Activated CD8-positive, alpha-beta T cell treated with anti-CD3 and anti-CD28 coated beads for 36 hours (primary cell): Measurements from ENCODE around the gene METTL4. TPM values are rescaled to one million over a fixed set of nuclear protein-coding genes. Genes with fewer than 3 reads are reported as not detected.

ENCODE experiments used
- ATAC-seq: fragments of 200-7000 bp; cut with Tn5 transposase; one replicate; pipeline ENCODE4 v1.10.0; 2021; ENCODE audit warnings: mild to moderate bottlenecking, moderate library complexity
- CTCF ChIA-PET: fragments of 350-600 bp; sonication (Branson Sonifier 250); formaldehyde crosslinking; loops from one replicate; lab custom pipeline; 2021; ENCODE audit warnings: antibody characterized with exemption; lab: Charles Lee
- POLR2A ChIA-PET: fragments of 350-600 bp; sonication (Branson Sonifier 250); formaldehyde crosslinking; loops from one replicate; lab custom pipeline; 2021; ENCODE audit warnings: antibody characterized with exemption; lab: Charles Lee
- DNase-seq: peaks from one replicate; pipeline ENCODE4 v3.0.0-alpha.2; 2020
- H3K27ac Mint-ChIP-seq: one replicate; pipeline ENCODE4 v1.8.0; 2021; ENCODE audit warnings: mild to moderate bottlenecking, mixed read lengths
- H3K27me3 Mint-ChIP-seq: one replicate; pipeline ENCODE4 v1.8.0; 2021; ENCODE audit warnings: mixed read lengths
- H3K36me3 Mint-ChIP-seq: one replicate; pipeline ENCODE4 v1.8.0; 2021; ENCODE audit warnings: low read depth, mixed read lengths
- H3K4me1 Mint-ChIP-seq: one replicate; pipeline ENCODE4 v1.8.0; 2021; ENCODE audit warnings: low read depth, mixed read lengths
- H3K4me3 Mint-ChIP-seq: one replicate; pipeline ENCODE4 v1.8.0; 2021; ENCODE audit warnings: mild to moderate bottlenecking, moderate library complexity, mixed read lengths
- H3K9me3 Mint-ChIP-seq: one replicate; pipeline ENCODE4 v1.8.0; 2021; ENCODE audit warnings: mixed read lengths
- intact Hi-C: fragments of 100-400 bp; cut with micrococcal nuclease; formaldehyde crosslinking; loops from one replicate; pipeline ENCODE4 v1.10.0; 2022
- total RNA-seq, 2 experiments: library from RNA; stranded (reverse); gene quantifications; one replicate each; pipeline ENCODE4 v1.2.3, GENCODE V29; 2021
- TF ChIP-seq, protein P1 (sequence below): fragments of 200-600 bp; IDR thresholded peaks from one replicate; pipeline ENCODE4 v1.8.0; 2022; ENCODE audit warnings: antibody characterized with exemption, mild to moderate bottlenecking

Gene METTL4
- total RNA-seq, 2 experiments from 2014 or later = 18.9 to 20.5 TPM

DNA sequence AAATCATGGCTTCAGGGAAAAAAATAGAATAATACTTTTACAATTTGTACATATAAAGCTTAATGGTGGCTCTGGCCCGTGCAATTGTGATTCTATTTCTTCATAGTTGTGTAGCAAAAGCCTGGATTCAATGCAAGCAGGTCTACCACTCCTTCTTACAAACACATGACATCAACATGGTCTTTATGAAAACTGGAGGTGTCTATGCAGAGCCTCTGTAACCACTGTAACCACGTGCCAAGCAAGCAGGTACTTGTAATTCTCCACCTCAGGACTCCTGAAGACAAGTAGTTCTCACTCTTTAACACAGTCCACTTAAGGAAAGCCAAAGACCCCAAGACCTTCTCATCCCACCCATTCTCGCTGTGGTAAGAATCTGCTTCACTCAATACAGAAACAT is 62.6 kb downstream of the METTL4 start:
- no peak for ATAC-seq
- Mint-ChIP-seq H3K27ac (no peak overlapping the region), H3K36me3 (no peaks in the 10 kb centered on the region), H3K4me3 (no peak overlapping the region), H3K4me1 (no peaks in the 10 kb centered on the region), H3K9me3 (no peaks in the 10 kb centered on the region), H3K27me3 (no peaks in the 10 kb centered on the region)
- no peak for DNase-seq
- ChIA-PET POLR2A (no interaction called here), CTCF (interaction anchor here (0.7 kb wide), 1 partner anchor 1514 kb away, joined by 3 read pairs; no protein-coding TSS in a partner anchor)
- TF ChIP-seq, protein P1, sequence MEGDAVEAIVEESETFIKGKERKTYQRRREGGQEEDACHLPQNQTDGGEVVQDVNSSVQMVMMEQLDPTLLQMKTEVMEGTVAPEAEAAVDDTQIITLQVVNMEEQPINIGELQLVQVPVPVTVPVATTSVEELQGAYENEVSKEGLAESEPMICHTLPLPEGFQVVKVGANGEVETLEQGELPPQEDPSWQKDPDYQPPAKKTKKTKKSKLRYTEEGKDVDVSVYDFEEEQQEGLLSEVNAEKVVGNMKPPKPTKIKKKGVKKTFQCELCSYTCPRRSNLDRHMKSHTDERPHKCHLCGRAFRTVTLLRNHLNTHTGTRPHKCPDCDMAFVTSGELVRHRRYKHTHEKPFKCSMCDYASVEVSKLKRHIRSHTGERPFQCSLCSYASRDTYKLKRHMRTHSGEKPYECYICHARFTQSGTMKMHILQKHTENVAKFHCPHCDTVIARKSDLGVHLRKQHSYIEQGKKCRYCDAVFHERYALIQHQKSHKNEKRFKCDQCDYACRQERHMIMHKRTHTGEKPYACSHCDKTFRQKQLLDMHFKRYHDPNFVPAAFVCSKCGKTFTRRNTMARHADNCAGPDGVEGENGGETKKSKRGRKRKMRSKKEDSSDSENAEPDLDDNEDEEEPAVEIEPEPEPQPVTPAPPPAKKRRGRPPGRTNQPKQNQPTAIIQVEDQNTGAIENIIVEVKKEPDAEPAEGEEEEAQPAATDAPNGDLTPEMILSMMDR = no peak
- intact Hi-C loops = no loop called here

DNA sequence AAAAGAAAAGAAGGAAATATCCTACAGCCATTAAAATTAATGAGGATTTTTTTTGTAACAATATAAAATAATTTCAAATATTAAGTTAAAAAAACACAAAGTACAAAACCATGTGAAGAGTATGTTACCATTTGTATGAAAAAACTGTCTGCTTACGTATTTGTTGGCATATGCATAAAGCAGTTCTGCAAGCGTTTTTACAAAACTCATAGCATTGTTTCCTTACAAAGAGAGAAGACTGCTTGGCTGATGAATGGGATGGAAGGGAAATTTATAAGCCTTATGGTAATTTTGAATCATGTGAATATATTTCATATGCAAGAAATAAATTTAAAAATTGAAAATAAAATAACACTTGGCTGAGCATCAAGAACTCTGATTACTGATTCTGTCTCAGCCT is 63.1 kb downstream of the METTL4 start:
- Mint-ChIP-seq H3K36me3 (no peaks in the 10 kb centered on the region), H3K4me3 (no peak overlapping the region), H3K27me3 (no peaks in the 10 kb centered on the region), H3K9me3 (no peaks in the 10 kb centered on the region), H3K4me1 (no peaks in the 10 kb centered on the region), H3K27ac (no peak overlapping the region)
- TF ChIP-seq, protein P1 = no peak
- DNase-seq = no peak
- POLR2A ChIA-PET = no interaction called here
- no peak for ATAC-seq
- intact Hi-C loops = no loop called here
- CTCF ChIA-PET = interaction anchor here (0.7 kb wide), 1 partner anchor 1514 kb away, joined by 3 read pairs; no protein-coding TSS in a partner anchor

DNA sequence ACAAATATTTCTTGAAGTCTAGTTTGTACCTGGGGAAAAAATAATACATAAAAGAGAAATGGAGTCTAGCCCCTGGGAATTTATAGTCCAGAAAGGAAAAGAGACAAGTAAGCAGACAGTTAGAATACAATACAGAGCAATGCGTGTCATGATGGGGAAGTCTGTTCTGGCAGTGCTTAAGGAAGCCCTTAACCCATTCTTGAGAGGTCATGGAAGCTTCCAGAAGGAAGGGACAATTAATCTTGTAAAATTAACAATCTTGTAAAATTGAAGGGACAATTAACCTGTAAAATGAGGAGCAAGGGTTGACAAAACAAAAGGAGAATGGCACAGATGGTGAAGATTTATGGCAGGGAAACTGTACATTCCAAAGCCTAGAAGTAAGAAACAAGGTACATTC is 66.7 kb downstream of the METTL4 start:
- ChIA-PET POLR2A (no interaction called here), CTCF (interaction anchor here (0.7 kb wide), 1 partner anchor 37 kb away, joined by 4 read pairs; no protein-coding TSS in a partner anchor)
- no peak for DNase-seq
- ATAC-seq = no peak
- Mint-ChIP-seq H3K27me3 (no peaks in the 10 kb centered on the region), H3K9me3 (no peaks in the 10 kb centered on the region), H3K27ac (no peak overlapping the region), H3K36me3 (no peaks in the 10 kb centered on the region), H3K4me1 (no peaks in the 10 kb centered on the region), H3K4me3 (no peak overlapping the region)
- TF ChIP-seq, protein P1 = no peak
- intact Hi-C loops = no loop called here

DNA sequence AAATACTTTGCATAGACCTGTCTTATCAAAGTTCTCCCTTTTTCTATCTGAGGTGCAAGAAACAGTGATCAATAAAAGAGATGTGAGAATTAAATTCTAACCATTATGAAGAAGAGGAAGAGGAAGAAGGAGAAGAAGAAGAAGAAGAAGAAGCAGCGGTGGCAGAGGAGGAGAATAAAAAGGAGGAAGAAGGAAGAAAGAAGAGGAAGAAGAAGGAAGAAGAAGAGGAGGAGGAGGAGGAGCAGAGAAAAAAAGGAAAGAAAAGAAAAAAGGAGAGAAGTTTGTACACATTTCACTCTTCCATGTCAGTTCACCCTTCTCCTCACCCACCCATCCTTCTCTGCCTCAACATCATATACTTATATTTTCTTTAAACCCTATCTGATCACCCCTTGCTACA is 68.4 kb downstream of the METTL4 start:
- Mint-ChIP-seq H3K4me3 (no peak overlapping the region), H3K27me3 (peaks cover 2% of the 10 kb centered on the region), H3K27ac (no peak overlapping the region), H3K9me3 (no peaks in the 10 kb centered on the region), H3K4me1 (no peaks in the 10 kb centered on the region), H3K36me3 (no peaks in the 10 kb centered on the region)
- intact Hi-C loops = no loop called here
- ChIA-PET CTCF (no interaction called here), POLR2A (no interaction called here)
- no peak for ATAC-seq
- DNase-seq = no peak
- TF ChIP-seq, protein P1 = no peak

DNA sequence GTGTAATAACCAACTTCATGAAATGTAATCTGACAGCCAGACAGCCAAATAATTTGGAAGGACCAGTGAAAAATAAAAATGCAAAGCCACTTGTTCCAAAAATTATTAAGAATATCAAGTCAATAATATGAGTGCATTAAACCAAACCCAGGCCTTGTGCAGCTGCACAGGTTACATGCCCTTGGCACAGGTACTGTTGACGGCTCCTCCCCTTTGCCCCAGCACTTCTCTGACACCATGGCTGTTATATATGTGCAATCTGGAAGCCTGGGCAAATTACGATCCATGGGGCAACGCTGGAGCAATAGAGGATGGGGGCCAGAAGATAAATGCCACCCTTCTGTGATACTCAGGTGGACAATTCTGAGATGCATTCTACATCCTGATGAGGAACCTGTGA is 68.9 kb downstream of the METTL4 start:
- H3K9me3 Mint-ChIP-seq = no peaks in the 10 kb centered on the region
- DNase-seq (no peak), ATAC-seq (no peak)
- peaks cover 2% of the 10 kb centered on the region for H3K27me3 Mint-ChIP-seq
- H3K36me3 Mint-ChIP-seq = no peaks in the 10 kb centered on the region
- H3K4me1 Mint-ChIP-seq = no peaks in the 10 kb centered on the region
- intact Hi-C loops = no loop called here
- TF ChIP-seq, protein P1 = no peak
- H3K27ac Mint-ChIP-seq = no peak overlapping the region
- POLR2A ChIA-PET = no interaction called here
- H3K4me3 Mint-ChIP-seq = no peak overlapping the region
- CTCF ChIA-PET = no interaction called here
